ENCODE results near the gene CDK1.
"Not testable (repeated sequence)": the region's sequence is repeated elsewhere in the genome, so short reads cannot be mapped to it uniquely, and the experiment has no call there.

CDK1 gene

GRCh38 chr10:60817398-60817805 is 39.1 kb downstream of the CDK1 start:
- DNase-seq = no peak

GRCh38 chr10:60818134-60818770 is 40.0 kb downstream of the CDK1 start:
- no peak for DNase-seq

DNA sequence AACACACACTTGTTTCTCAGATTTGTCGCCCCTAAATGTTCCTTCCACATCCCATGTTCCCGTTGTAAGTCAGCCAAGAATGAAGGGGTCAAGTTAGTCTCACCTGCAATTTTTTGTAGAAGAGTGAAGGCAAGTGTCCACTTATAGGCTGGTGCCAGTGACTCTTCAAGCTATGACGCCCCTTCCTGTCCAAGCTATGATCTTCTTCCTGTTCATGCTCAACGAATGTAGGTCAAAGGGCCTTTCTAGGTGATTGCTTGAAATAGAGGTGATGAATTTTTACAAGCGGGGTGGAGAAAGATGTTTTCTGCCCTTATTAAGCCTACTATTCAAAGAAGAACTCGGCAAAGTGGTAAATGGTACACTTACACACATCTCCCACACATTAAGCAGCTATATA is 41.0 kb downstream of the CDK1 start:
- no peak for DNase-seq

DNA sequence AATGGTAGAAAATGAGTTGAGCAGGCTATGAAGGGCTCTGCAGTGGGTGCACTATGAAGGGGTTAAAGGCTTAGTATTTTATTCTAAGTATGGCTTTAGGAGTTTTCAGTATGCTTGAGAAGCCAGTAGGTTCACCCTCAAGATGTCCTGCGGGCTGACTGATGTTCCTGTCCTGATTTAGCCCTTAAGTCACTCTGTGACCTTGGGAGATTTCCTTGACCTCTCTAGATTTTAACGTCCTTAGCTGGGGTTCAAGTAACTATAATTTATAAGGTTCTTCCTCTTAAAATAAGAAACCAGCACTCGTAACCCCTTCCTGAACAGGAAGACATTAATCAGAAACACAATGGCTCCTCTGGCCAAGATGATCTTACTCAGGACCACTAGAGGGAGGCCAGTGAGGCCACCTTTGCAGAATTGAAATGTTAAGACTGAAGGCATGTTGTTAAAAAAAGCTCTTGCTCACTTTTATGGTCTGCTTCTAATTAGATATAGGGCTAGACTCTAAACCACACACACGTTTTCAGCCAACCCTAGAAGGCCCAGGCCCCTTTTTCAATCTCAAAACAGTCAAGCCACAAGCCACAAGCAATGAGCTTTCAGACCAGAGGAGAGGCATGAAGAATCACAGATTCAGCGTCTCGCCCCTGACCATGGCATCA is 41.9 kb downstream of the CDK1 start:
- no peak for DNase-seq

DNA sequence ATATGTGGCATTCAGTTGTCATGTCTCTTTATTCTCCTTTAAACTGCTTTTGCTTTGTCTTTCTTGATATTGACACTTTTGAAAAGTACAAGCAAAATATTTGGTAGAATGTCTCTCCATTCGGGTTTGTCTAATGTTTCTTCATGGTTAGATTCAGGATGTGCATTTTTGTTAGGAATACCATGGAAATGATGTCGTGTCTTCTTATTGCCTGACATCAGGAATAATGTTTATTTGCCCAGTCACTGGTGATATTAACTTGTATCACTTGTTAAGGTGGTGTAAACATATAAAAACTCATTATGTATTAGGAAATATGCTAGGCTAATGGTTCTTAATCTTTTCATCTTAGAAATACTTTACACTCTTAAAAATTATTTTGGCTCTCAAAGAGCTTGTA is 43.4 kb downstream of the CDK1 start:
- DNase-seq = no peak

DNA sequence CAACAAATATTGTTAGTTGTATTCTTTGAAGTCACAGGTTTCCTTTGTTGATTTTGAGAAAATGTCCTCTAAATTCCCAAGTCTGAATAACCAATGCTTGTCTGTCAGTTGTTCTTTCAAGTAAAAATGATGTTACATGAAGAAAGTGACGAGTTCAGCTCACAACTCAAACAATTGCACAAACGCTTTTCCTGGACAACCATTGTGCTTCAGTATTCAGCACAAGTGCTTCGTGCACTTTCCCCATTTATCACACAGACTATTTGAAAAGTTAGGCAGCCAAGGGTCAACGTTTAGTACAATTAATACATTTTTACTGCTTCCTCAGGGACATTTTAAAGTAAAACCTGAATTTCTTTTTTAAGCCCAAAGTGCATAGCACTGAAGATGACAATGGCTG is 44.5 kb downstream of the CDK1 start:
- no peak for DNase-seq

DNA sequence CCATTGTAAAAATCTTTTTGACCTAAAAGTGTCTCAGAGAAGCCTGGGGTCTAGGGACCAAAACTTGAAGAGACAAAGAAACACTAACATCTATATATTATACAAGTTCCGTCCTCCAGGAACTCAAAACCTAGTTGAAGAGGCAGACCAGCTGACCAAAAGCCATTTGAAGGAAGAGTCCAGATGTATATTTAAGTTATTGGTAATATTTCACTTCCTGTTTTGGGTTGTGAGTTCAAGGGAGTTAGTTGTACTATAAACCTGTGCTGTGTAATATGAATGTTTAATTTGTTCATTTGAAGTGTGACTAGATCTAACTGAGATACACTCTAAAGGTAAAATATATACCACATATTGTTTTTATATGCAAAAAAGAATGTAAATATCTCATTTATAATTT is 45.0 kb downstream of the CDK1 start:
- no peak for DNase-seq

DNA sequence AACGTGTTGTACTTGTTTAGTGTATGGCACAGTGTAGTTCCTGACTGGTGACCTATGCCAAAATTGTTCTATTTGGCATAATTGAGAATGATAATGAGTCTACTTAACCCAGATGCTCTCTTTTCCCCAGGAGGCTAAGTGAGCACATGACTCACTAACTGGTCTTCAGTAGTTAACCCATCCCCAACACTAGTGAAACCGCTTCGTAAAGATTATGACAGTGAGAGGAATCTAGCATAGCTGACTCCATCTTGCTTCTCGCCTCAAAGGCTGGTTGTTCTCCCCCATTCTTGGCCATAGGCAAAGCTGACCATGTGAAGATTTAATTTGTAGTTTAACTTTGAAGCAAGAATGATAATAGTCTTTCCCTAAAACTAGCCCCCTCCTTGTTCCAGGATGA is 47.2 kb downstream of the CDK1 start:
- no peak for DNase-seq

DNA sequence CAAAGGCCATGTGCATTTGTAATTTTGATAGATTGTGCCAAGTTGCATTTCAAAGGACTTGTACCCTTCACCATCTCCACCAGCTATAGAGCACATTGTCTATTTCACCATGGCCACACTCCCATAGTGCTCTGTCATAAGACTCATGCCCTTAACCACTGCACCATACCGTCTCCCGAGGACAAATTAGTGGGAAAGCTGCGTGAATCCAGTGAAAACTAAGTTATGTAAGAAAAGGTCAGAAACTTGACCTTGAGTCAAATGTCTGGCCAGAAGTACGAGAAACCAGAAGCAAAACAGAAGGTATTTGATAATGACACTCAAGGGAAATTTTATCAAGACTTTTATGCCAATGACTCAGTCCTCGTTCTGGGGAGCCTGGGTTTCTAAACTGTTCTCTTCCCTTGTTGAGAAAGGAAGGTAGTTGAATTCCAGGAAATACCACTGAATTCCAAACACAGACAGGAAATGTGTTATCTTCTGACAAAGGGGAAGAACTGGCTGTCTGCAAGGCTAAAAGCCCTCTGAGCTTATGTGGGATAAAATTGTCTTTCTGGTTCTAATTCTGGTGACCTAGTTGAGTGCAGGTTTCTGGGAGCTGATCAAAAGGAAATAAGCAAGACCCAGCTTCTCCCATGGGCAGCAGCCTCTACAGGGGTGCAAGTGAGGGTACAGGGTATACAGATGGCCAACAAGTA is 49.7 kb downstream of the CDK1 start:
- no peak for DNase-seq

DNA sequence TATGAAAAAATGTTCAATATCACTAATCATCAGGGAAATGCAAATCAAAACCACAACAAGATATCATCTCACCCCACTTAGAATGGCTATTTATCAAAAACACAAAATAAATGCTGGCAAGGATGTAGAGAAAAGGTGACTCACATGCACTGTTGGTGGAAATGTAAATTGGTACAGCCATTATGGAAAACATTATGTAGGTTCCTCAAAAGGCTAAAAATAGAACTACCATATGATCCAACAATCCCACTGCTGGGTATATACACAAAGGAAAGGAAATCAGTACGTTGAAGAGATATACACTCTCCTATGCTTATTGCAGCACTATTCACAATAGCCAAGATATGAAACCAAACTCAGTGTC is 50.2 kb downstream of the CDK1 start:
- no peak for DNase-seq

DNA sequence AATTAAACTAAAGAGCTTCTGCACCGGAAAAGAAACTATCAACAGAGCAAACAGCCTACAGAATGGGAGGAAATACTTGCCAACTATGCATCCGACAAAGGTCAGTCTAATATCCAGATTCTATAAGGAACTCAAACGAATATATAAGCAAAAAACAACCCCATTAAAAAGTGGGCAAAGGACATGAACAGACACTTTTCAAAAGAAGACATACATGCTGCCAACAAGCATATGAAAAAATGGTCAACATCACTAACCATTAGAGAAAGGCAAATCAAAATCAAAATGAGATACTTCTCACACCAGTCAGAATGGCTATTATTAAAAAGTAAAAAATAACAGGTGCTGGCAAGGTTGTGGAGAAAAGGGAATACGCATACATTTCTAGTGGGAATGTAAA is 53.9 kb downstream of the CDK1 start:
- not testable (repeated sequence) for DNase-seq

DNA sequence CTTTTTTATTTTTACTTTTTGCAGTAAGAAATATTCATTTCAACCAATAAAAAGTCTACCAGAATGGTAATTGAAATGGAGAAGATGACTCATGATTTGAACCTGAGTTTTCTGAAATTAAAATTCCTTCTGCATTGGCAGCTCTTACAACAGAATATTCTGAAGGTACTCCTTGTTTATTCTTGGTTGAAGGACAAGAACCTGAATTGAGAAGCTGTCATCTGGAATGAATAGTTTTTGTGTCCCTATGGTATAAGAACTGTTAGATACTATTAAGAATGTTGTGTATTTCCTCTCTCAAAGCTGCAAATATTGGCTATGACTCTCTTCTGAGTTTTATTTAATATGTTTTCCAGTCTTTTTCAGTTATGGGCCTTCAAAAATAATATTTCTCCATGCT is 56.1 kb downstream of the CDK1 start:
- no peak for DNase-seq

DNA sequence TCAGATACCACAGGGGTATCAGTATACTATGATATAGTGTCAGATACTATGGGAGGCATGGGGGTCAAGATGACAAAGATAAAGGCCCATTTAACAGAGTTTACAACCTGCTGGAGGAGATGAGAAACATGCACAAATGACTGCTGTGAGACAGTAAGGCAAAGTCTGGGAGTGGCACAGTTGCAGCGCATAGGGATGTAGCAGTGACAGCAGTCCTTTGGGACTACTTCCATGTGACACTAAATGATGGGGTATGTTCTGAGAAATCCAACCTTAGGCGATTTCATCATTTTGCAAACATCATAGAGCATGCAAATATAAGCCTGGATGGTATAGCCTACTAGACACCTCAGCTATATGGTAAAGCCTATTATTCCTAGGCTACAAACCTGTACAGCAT is 56.8 kb downstream of the CDK1 start:
- DNase-seq = no peak

DNA sequence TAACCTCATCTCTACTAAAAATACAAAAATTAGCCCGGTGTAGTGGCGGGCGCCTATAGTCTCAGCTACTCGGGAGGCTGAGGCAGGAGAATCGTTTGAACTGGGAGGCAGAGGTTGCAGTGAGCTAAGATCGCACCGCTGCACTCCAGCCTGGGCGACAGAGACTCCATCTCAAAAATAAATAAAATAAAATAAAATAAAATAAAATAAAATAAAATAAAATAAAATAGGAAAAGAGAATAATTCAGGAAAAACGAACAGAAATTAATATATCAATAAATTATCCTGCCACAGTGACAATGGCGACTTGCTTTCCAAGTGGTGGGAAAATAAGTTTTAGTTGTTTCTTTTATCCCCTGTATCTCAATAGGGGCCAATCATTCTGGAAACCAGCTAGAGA is 62.9 kb downstream of the CDK1 start:
- DNase-seq = not testable (repeated sequence)

- DNase-seq = no peak
Measured at GRCh38 chr10:60842694-60843093, 64.4 kb downstream of the CDK1 start.

Measured in NCI-H1930 (cell line).